SK-N-SH (cell line): ENCODE results near the gene GPAT2. TPM values are rescaled to one million over a fixed set of nuclear protein-coding genes. Genes with fewer than 3 reads are reported as not detected.
A peak's percentile ranks its signal among the peaks of the same experiment; 100 is the strongest.
"Not testable (repeated sequence)": the region's sequence is repeated elsewhere in the genome, so short reads cannot be mapped to it uniquely, and the experiment has no call there.

Experiments
- CTCF ChIA-PET: fragments of 300-600, 350-600 bp; formaldehyde crosslinking; extraction: SDS; loops from one replicate; lab custom pipeline; 2021; lab: Yijun Ruan, JAX
- POLR2A ChIA-PET: fragments of 350-600 bp; sonication (Branson Sonifier 250); formaldehyde crosslinking; extraction: SDS; loops from one replicate; lab custom pipeline; 2020; ENCODE audit warnings: antibody characterized with exemption, inconsistent platforms; lab: Yijun Ruan, JAX
- DNase-seq: peaks from one replicate; pipeline ENCODE4 v3.0.0; 2012
- H2AFZ ChIP-seq: fragments of 200-600 bp; sonication (generic); 2 replicates; pipeline ENCODE4 v1.8.1; 2016; ENCODE audit warnings: antibody characterized with exemption, mild to moderate bottlenecking, low read depth
- H3F3A ChIP-seq: fragments of 200-600 bp; sonication (generic); replicated peaks from 2 replicates; pipeline ENCODE3; 2016; ENCODE audit warnings: antibody characterized with exemption, mild to moderate bottlenecking; ENCODE audit not compliant: insufficient read depth
- H3K27ac ChIP-seq, 2 experiments: fragments of 200-500 bp in 1 of 2; fragments of 200-600 bp in 1 of 2; sonication (Bioruptor generic) in 1 of 2; sonication (generic), shearing (Covaris generic) in 1 of 2; 2 replicates each; pipeline versions ENCODE4 v1.5.1 to v1.6.1; 2014 to 2016; ENCODE audit warnings: low read depth in 2 of 2, inconsistent platforms in 1 of 2, low read length in 1 of 2, mild to moderate bottlenecking in 1 of 2, mixed read lengths in 1 of 2
- H3K27me3 ChIP-seq: fragments of 200-600 bp; sonication (generic), shearing (Covaris generic); 2 replicates; pipeline ENCODE4 v1.6.1; 2016; ENCODE audit warnings: mixed run types; ENCODE audit not compliant: insufficient read depth
- H3K36me3 ChIP-seq, 2 experiments: fragments of 200-500 bp in 1 of 2; fragments of 200-600 bp in 1 of 2; sonication (Bioruptor generic) in 1 of 2; sonication (generic) in 1 of 2; replicated peaks in 1 of 2; 2 replicates each; pipeline versions ENCODE3 to v1.5.1; 2014 to 2016; ENCODE audit warnings: low read length in 1 of 2, mild to moderate bottlenecking in 1 of 2; ENCODE audit not compliant: insufficient read depth in 2 of 2, control insufficient read depth in 1 of 2
- H3K4me1 ChIP-seq, 2 experiments: fragments of 200-500 bp in 1 of 2; fragments of 200-600 bp in 1 of 2; sonication (Bioruptor generic) in 1 of 2; sonication (generic), shearing (Covaris generic) in 1 of 2; 2 replicates each; pipeline versions ENCODE4 v1.5.1 to v1.6.1; 2014 to 2016; ENCODE audit warnings: low read depth in 1 of 2, low read length in 1 of 2, mixed run types in 1 of 2; ENCODE audit not compliant: insufficient read depth in 2 of 2, control insufficient read depth in 1 of 2
- H3K4me2 ChIP-seq: fragments of 200-600 bp; sonication (generic), shearing (Covaris generic); 2 replicates; pipeline ENCODE4 v1.6.1; 2017; ENCODE audit warnings: mixed run types
- H3K4me3 ChIP-seq, 2 experiments: fragments of 200-500 bp in 1 of 2; fragments of 200-600 bp in 1 of 2; sonication (Bioruptor generic) in 1 of 2; sonication (generic), shearing (Covaris generic) in 1 of 2; 2 replicates each; pipeline versions ENCODE4 v1.5.1 to v1.8.1; 2014 to 2016; ENCODE audit warnings: low read depth in 2 of 2, inconsistent platforms in 1 of 2, low read length in 1 of 2, mild to moderate bottlenecking in 1 of 2, mixed read lengths in 1 of 2, moderate library complexity in 1 of 2
- H3K79me2 ChIP-seq: fragments of 200-600 bp; sonication (generic); 2 replicates; pipeline ENCODE4 v1.8.1; 2017; ENCODE audit warnings: mild to moderate bottlenecking; ENCODE audit not compliant: insufficient read depth
- H3K9ac ChIP-seq: fragments of 200-600 bp; sonication (generic); 2 replicates; pipeline ENCODE4 v1.6.1; 2017; ENCODE audit warnings: mixed run types
- H3K9me2 ChIP-seq: fragments of 200-600 bp; sonication (generic); 2 replicates; pipeline ENCODE4 v1.6.1; 2017; ENCODE audit warnings: mixed run types
- H3K9me3 ChIP-seq: fragments of 200-600 bp; sonication (generic); 2 replicates; pipeline ENCODE4 v1.6.1; 2017; ENCODE audit warnings: mixed run types, mild to moderate bottlenecking, moderate library complexity
- H4K20me1 ChIP-seq: fragments of 200-600 bp; sonication (generic); 2 replicates; pipeline ENCODE4 v1.6.1; 2017; ENCODE audit warnings: mild to moderate bottlenecking, mixed run types; ENCODE audit not compliant: insufficient read depth
- CHD2 ChIP-seq: fragments of 150-350 bp; IDR thresholded peaks from 2 replicates; pipeline ENCODE4 v1.6.1; 2018; ENCODE audit warnings: low read length; ENCODE audit not compliant: partially characterized antibody
- CTCF ChIP-seq: fragments of 200-600 bp; sonication (generic); IDR thresholded peaks from 2 replicates; pipeline ENCODE4 v1.6.1; 2017; ENCODE audit warnings: antibody characterized with exemption, mild to moderate bottlenecking, moderate library complexity
- EZH2phosphoT487 ChIP-seq: fragments of 200-600 bp; sonication (generic); IDR thresholded peaks from 2 replicates; pipeline ENCODE4 v1.6.1; 2017; ENCODE audit warnings: low read depth, mixed run types, mild to moderate bottlenecking, antibody characterized with exemption, moderate library complexity, borderline replicate concordance
- GABPA ChIP-seq: IDR thresholded peaks from 2 replicates; pipeline ENCODE4 v1.4.0; 2012; ENCODE audit warnings: low read depth, mild to moderate bottlenecking
- POLR2AphosphoS5 ChIP-seq: IDR thresholded peaks from 2 replicates; pipeline ENCODE4 v1.6.1; 2012; ENCODE audit warnings: low read depth, low read length
- RAD21 ChIP-seq: IDR thresholded peaks from 2 replicates; pipeline ENCODE4 v1.6.1; 2012; ENCODE audit warnings: mild to moderate bottlenecking, low read length
- TAF1 ChIP-seq: IDR thresholded peaks from 2 replicates; pipeline ENCODE4 v1.6.1; 2012; ENCODE audit warnings: low read depth, mild to moderate bottlenecking, low read length, moderate library complexity, borderline replicate concordance
- WGBS: methylation state at CpG from one replicate; pipeline ENCODE4 v1.1.6; 2017; ENCODE audit warnings: low lambda C conversion rate; 5-methylcytosine and 5-hydroxymethylcytosine counted together
- polyA plus RNA-seq, 3 experiments: library from polyadenylated mRNA; depleted of rRNA; stranded (reverse); fragments of >200 nt; gene quantifications; 2 replicates each; pipeline ENCODE4 v1.2.3, GENCODE V29; 2012
- TF ChIP-seq, protein P1 (sequence below): fragments of 150-350 bp; IDR thresholded peaks from 2 replicates; pipeline ENCODE4 v1.6.1; 2017; ENCODE audit warnings: antibody characterized with exemption, low read length, low read depth, borderline replicate concordance

GPAT2 gene
- polyA plus RNA-seq, 1 of the 3 experiments (the other 2 are of a cell fraction), result not detected

GRCh38 chr2:96067098-96067660 is 32.5 kb upstream of the GPAT2 start:
- H3K9ac ChIP-seq, H3K27me3 ChIP-seq, H3K36me3 ChIP-seq, DNase-seq, H4K20me1 ChIP-seq, H3K9me3 ChIP-seq, H3K4me2 ChIP-seq, H3K4me3 ChIP-seq, H3K27ac ChIP-seq, POLR2A ChIA-PET, H3K79me2 ChIP-seq, H3F3A ChIP-seq, H2AFZ ChIP-seq, H3K9me2 ChIP-seq: not testable (repeated sequence)
- WGBS, result 57% methylated on average over 2 of the region's 2 CpGs
- peaks cover 0 to 17% of the 10 kb centered on the region in 2 experiments; a peak in 1 of 4 replicates for H3K4me1 ChIP-seq
- CTCF ChIA-PET, result interaction anchor here (0.7 kb wide), 1 partner anchor 45 kb away, joined by 3 read pairs; no protein-coding TSS in a partner anchor

- CTCF ChIA-PET, H3K36me3 ChIP-seq, H2AFZ ChIP-seq, H3K4me3 ChIP-seq, H3K9ac ChIP-seq, H4K20me1 ChIP-seq, H3K4me2 ChIP-seq, H3K9me2 ChIP-seq, H3K27ac ChIP-seq, H3K27me3 ChIP-seq, POLR2A ChIA-PET, H3F3A ChIP-seq, H3K9me3 ChIP-seq, H3K79me2 ChIP-seq, DNase-seq: not testable (repeated sequence)
- 62% methylated on average over 3 of the region's 7 CpGs for WGBS
- H3K4me1 ChIP-seq, result peaks cover 0 to 13% of the 10 kb centered on the region in 2 experiments; a peak in 1 of 4 replicates
Measured at GRCh38 chr2:96066511-96066910, 31.8 kb upstream of the GPAT2 start.

DNA sequence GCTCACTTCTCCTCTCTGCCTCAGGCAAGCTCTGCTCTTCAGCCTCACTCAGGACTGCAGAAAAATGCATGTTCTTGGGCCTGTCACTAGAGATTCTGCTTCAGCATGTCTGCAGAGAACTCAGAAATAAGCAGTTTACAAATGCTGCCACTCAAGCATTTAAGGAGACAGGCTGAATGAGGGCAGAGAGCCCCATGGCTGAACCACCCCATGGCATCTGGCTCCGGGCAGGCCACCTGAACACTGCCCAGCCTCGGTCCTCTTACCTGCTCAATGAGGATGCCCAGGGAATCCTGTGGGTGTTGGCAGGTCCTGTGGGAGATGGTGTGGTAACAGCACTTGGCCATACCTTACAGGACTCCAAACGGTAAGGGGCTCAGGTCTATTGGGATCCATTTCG is 31.2 kb upstream of the GPAT2 start:
- H2AFZ ChIP-seq, H3K27ac ChIP-seq, H3K36me3 ChIP-seq, H3K9me3 ChIP-seq, H3K9ac ChIP-seq, H4K20me1 ChIP-seq, H3F3A ChIP-seq, H3K9me2 ChIP-seq, POLR2A ChIA-PET, H3K4me2 ChIP-seq, H3K27me3 ChIP-seq, H3K4me1 ChIP-seq, DNase-seq, H3K79me2 ChIP-seq, H3K4me3 ChIP-seq: not testable (repeated sequence)
- CTCF ChIA-PET, result interaction anchor here (0.9 to 1.7 kb wide), 4 partner anchors 19 to 109 kb away, joined by 4 to 10 read pairs (median 5); no protein-coding TSS in a partner anchor
- 68% methylated on average over 4 of the region's 4 CpGs for WGBS

DNA sequence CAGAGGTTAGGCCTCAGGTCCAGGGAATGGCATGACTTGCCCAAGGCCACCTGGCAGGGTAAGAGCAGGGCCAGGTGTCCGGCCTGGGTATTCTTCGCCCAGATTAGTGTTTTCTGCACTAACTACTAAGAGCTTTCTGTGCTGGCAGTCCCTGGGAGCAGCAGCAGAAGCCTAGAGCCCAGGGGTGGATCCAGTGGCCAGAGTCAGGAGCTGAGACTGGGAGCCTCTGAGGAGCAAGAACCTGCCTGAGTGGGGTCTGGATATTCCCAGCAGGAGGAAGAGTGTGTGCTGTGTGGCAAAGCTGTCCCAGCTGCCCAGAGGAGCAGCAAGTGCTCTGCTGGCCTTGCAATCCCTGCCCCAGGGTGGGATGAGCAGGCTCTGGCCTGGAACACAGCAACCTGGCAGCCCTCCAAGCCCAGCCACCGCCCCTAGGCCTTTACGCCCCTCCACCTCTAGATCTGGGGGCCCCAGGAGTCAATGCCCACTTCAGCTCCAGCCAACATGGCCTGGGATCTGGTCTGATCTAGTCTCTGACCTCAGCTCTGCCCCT is 30.7 kb upstream of the GPAT2 start:
- H3K9me3 ChIP-seq, result no peaks in the 10 kb centered on the region
- WGBS, result 49% methylated on average over 2 of the region's 4 CpGs
- H3K9me2 ChIP-seq, result no peaks in the 10 kb centered on the region
- POLR2A ChIA-PET, result no interaction called here
- no peak overlapping the region for H2AFZ ChIP-seq
- no peaks in the 10 kb centered on the region for H3F3A ChIP-seq
- H3K36me3 ChIP-seq, result no peaks in the 10 kb centered on the region
- no peaks in the 10 kb centered on the region for H4K20me1 ChIP-seq
- H3K27ac ChIP-seq, result no peak overlapping the region; a peak in 1 of 4 replicates
- no peak overlapping the region for H3K4me2 ChIP-seq
- no peak overlapping the region for H3K4me3 ChIP-seq
- TF ChIP-seq CTCF (no peak), GABPA (no peak), TAF1 (no peak), RAD21 (no peak), CHD2 (no peak), POLR2AphosphoS5 (no peak), EZH2phosphoT487 (no peak)
- TF ChIP-seq, protein P1, sequence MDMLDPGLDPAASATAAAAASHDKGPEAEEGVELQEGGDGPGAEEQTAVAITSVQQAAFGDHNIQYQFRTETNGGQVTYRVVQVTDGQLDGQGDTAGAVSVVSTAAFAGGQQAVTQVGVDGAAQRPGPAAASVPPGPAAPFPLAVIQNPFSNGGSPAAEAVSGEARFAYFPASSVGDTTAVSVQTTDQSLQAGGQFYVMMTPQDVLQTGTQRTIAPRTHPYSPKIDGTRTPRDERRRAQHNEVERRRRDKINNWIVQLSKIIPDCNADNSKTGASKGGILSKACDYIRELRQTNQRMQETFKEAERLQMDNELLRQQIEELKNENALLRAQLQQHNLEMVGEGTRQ, result no peak
- CTCF ChIA-PET, result interaction anchor here (0.9 to 1.7 kb wide), 5 partner anchors 19 to 109 kb away, joined by 3 to 10 read pairs (median 5); no protein-coding TSS in a partner anchor
- no peaks in the 10 kb centered on the region for H3K27me3 ChIP-seq
- peak; percentile 48 for DNase-seq
- H3K9ac ChIP-seq, result no peak overlapping the region
- peaks cover 0 to 8% of the 10 kb centered on the region in 2 experiments; a peak in 1 of 4 replicates for H3K4me1 ChIP-seq
- no peaks in the 10 kb centered on the region for H3K79me2 ChIP-seq
